ENCODE data around the gene DYNLT4. TPM values are rescaled to one million over a fixed set of nuclear protein-coding genes. Genes with fewer than 3 reads are reported as not detected.

DYNLT4 gene
- total and polyA plus RNA-seq, 2 donors (not counting 3 experiments of a cell fraction or from before 2014, with no cell fraction given): 0.46 to 0.62 TPM

DNA sequence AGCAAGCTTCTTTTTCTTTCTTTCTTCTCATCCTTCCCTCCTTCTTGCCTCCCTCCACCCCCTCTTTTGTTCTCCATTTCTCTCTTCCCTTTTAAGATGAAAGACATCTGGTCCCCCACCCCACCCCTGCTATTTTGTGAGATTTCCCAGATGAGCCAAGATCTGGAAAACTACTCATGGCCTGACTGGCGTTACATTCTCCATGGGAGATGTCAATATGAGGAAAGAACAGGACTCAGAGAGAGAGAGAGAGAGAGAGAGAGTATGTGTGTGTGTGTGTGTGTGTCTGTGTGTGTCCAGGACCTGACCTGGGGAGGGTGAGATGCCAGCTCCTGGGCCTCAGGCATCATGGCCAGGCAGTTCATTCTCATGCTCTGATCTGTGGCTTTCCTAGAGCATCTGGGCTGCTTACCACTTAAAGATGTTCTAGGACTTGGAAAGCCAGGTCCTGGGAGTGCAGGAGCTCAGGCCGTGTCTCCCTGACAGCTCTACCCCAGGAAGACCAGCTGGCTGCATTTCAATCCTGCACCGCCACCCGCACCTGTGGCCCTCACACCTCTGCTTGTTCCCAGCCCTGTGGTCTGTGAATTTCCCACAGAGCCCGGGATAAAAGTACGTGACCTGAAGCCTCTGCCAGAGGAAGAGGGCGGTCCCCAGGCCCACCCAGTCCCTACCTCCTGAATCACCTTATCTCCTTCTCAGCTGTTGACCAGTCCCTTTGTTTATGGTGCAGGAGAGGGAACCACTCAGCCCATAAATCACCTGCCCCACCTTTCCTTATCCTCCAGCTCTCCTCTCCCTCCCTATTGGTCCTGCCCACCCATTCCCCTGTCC, 16.0 kb downstream of the DYNLT4 start:
- H3K79me2 ChIP-seq (ENCODE audit: control insufficient read depth, insufficient read depth, low read length): no peaks in the 10 kb centered on the region
- H3K4me3 ChIP-seq (replicated peaks in 1 of 3; ENCODE audit: insufficient read depth in 1 of 3, low read depth in 1 of 3, low read length in 3 of 3): no peak overlapping the region
- no peaks in the 10 kb centered on the region for H3K36me3 ChIP-seq (ENCODE audit: control insufficient read depth in 2 of 2, extremely low read depth in 1 of 2, insufficient read depth in 2 of 2, low read length in 2 of 2)
- FAIRE-seq: no peak
- no peak overlapping the region for H2AFZ ChIP-seq (ENCODE audit: low read depth, low read length)
- H3K9me1 ChIP-seq (replicated peaks; ENCODE audit: control insufficient read depth, extremely low read depth, insufficient read depth, low read length): no peaks in the 10 kb centered on the region
- CTCF ChIA-PET: interaction anchor here (0.6 to 4.2 kb wide), 9 partner anchors 9 to 549 kb away, joined by 3 to 27 read pairs (median 3); partner anchors contain the start of genes HECTD3, MUTYH, PLK3 and RNU5D-1
- H3K4me2 ChIP-seq (ENCODE audit: insufficient read depth, low read length): no peak overlapping the region
- no peaks in the 10 kb centered on the region for H3K9me3 ChIP-seq (replicated peaks; ENCODE audit: control insufficient read depth, insufficient read depth, low read length)
- BruUV-seq (replicated peaks): no TSS peak
- dilution Hi-C loops (cut with MboI; ENCODE audit: extremely low pct_ligation_motif_present, low sequenced_read_pairs) (no loop called here), intact Hi-C loops (cut with micrococcal nuclease) (no loop called here)
- TF ChIP-seq JUN (IDR thresholded peaks at IDR 0.05; ENCODE audit: borderline replicate concordance, insufficient read depth, insufficient read length, low read depth) (no peak), EZH2 (IDR thresholded peaks at IDR 0.05; ENCODE audit: borderline replicate concordance, low read depth, low read length, severe bottlenecking) (no peak), GATA2 (IDR thresholded peaks at IDR 0.05; ENCODE audit: insufficient read depth, insufficient read length, low read depth, low read length) (no peak), FOS (IDR thresholded peaks at IDR 0.05; ENCODE audit: borderline replicate concordance, insufficient read depth, low read length) (no peak), MYC (IDR thresholded peaks at IDR 0.05; ENCODE audit: low read depth, low read length) (no peak), POLR2AphosphoS5 (IDR thresholded peaks at IDR 0.05; ENCODE audit: insufficient read depth, low read depth, low read length) (no peak), POLR2A (IDR thresholded peaks at IDR 0.05; ENCODE audit: low read depth, low read length) (no peak)
- TF ChIP-seq, protein P1, sequence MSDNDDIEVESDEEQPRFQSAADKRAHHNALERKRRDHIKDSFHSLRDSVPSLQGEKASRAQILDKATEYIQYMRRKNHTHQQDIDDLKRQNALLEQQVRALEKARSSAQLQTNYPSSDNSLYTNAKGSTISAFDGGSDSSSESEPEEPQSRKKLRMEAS (IDR thresholded peaks at IDR 0.05; ENCODE audit: insufficient read depth, insufficient read length): no peak
- TF ChIP-seq, protein P2, sequence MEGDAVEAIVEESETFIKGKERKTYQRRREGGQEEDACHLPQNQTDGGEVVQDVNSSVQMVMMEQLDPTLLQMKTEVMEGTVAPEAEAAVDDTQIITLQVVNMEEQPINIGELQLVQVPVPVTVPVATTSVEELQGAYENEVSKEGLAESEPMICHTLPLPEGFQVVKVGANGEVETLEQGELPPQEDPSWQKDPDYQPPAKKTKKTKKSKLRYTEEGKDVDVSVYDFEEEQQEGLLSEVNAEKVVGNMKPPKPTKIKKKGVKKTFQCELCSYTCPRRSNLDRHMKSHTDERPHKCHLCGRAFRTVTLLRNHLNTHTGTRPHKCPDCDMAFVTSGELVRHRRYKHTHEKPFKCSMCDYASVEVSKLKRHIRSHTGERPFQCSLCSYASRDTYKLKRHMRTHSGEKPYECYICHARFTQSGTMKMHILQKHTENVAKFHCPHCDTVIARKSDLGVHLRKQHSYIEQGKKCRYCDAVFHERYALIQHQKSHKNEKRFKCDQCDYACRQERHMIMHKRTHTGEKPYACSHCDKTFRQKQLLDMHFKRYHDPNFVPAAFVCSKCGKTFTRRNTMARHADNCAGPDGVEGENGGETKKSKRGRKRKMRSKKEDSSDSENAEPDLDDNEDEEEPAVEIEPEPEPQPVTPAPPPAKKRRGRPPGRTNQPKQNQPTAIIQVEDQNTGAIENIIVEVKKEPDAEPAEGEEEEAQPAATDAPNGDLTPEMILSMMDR (IDR thresholded peaks at IDR 0.05; ENCODE audit: extremely low read depth in 1 of 2, insufficient read depth in 1 of 2, low read depth in 1 of 2, low read length in 2 of 2): no peak
- H3K27me3 ChIP-seq (ENCODE audit: control insufficient read depth in 2 of 2, insufficient read depth in 2 of 2, low read length in 2 of 2): no peaks in the 10 kb centered on the region
- no peak for DNase-seq (ENCODE audit: low read depth, low spot score)
- H4K20me1 ChIP-seq (replicated peaks; ENCODE audit: control insufficient read depth, extremely low read depth, insufficient read depth, low read length): no peaks in the 10 kb centered on the region
- POLR2A ChIA-PET: interaction anchor here (0.6 to 1.9 kb wide), 4 partner anchors 9 to 702 kb away, joined by 4 to 6 read pairs (median 4); partner anchors contain the start of genes PLK3 and RPS8
- H3K4me1 ChIP-seq (ENCODE audit: control insufficient read depth, extremely low read depth, insufficient read depth, low read length): peaks cover 4% of the 10 kb centered on the region
- H3K9ac ChIP-seq (replicated peaks; ENCODE audit: extremely low read depth, insufficient read depth, low read length): no peak overlapping the region
- H3K27ac ChIP-seq (ENCODE audit: insufficient read depth, low read depth, low read length): no peak overlapping the region
